ENCODE data around the gene PPP1R15A. TPM values are rescaled to one million over a fixed set of nuclear protein-coding genes. Genes with fewer than 3 reads are reported as not detected.

PPP1R15A gene
- polyA plus RNA-seq, 1 experiment: 43.0 TPM

- Histone ChIP-seq H3K36me3 (ENCODE audit: control insufficient read depth, insufficient read depth, low read length) (peaks cover 16% of the 10 kb centered on the region), H3K4me3 (ENCODE audit: low read depth, low read length) (no peak overlapping the region), H3K27me3 (ENCODE audit: control insufficient read depth, insufficient read depth, low read length) (no peaks in the 10 kb centered on the region)
- DNase-seq (ENCODE audit: low read depth): no peak
- POLR2A ChIA-PET: no interaction called here
- CTCF ChIA-PET: no interaction called here
- no peak for TF ChIP-seq CTCF (IDR thresholded peaks at IDR 0.05; ENCODE audit: insufficient read depth, low read depth, low read length)
These were observed 48.7 kb downstream of the PPP1R15A start for GRCh38 chr19:48920949-48921348.

- ChIA-PET POLR2A (no interaction called here), CTCF (no interaction called here)
- no peak for TF ChIP-seq CTCF (IDR thresholded peaks at IDR 0.05; ENCODE audit: insufficient read depth, low read depth, low read length)
- Histone ChIP-seq H3K4me3 (ENCODE audit: low read depth, low read length) (no peak overlapping the region), H3K27me3 (ENCODE audit: control insufficient read depth, insufficient read depth, low read length) (no peaks in the 10 kb centered on the region), H3K36me3 (ENCODE audit: control insufficient read depth, insufficient read depth, low read length) (peaks cover 16% of the 10 kb centered on the region)
- DNase-seq (ENCODE audit: low read depth): no peak
These were observed 49.7 kb downstream of the PPP1R15A start for GRCh38 chr19:48921721-48922500.

- Histone ChIP-seq H3K4me3 (ENCODE audit: low read depth, low read length) (no peak overlapping the region), H3K27me3 (ENCODE audit: control insufficient read depth, insufficient read depth, low read length) (no peaks in the 10 kb centered on the region), H3K36me3 (ENCODE audit: control insufficient read depth, insufficient read depth, low read length) (peaks cover 16% of the 10 kb centered on the region)
- POLR2A ChIA-PET: no interaction called here
- TF ChIP-seq CTCF (IDR thresholded peaks at IDR 0.05; ENCODE audit: insufficient read depth, low read depth, low read length): no peak
- CTCF ChIA-PET: no interaction called here
- DNase-seq (ENCODE audit: low read depth): no peak
These were observed 50.6 kb downstream of the PPP1R15A start for GRCh38 chr19:48922548-48923490.

GRCh38 chr19:48925240-48925843 is 53.1 kb downstream of the PPP1R15A start:
- ChIA-PET CTCF (interaction anchor here (0.9 to 1.3 kb wide), 2 partner anchors 29 to 68 kb away, joined by 4 read pairs; partner anchors contain the start of genes GYS1 and RUVBL2), POLR2A (interaction anchor here (0.6 kb wide), 3 partner anchors 9 to 27 kb away, joined by 3 to 8 read pairs (median 4); no protein-coding TSS in a partner anchor)
- H3K27me3 ChIP-seq (ENCODE audit: control insufficient read depth, insufficient read depth, low read length): no peaks in the 10 kb centered on the region
- DNase-seq (ENCODE audit: low read depth): peak; percentile 69
- H3K36me3 ChIP-seq (ENCODE audit: control insufficient read depth, insufficient read depth, low read length): peaks cover 8% of the 10 kb centered on the region; the same call in 1 of the 2 replicates
- TF ChIP-seq CTCF (IDR thresholded peaks at IDR 0.05; ENCODE audit: insufficient read depth, low read depth, low read length): no peak
- no peak overlapping the region for H3K4me3 ChIP-seq (ENCODE audit: low read depth, low read length)

Other genes with a start within 250 kb of the PPP1R15A start
- 4.3 and 5.3 TPM in 2 replicates for gene DBP, start 235.0 kb upstream of the PPP1R15A start, polyA plus RNA-seq (2011; rRNA removed)
- gene CA11, start 226.2 kb upstream of the PPP1R15A start, polyA plus RNA-seq (2011; rRNA removed): 3.0 and 3.2 TPM in 2 replicates
- gene NTN5, start 199.4 kb upstream of the PPP1R15A start, polyA plus RNA-seq (2011; rRNA removed): 0.10 and 0.11 TPM in 2 replicates
- gene FUT2, start 176.4 kb upstream of the PPP1R15A start, polyA plus RNA-seq (2011; rRNA removed): not detected in 2 replicates
- 0.86 and 1.5 TPM in 2 replicates for gene MAMSTR, start 152.7 kb upstream of the PPP1R15A start, polyA plus RNA-seq (2011; rRNA removed)
- gene RASIP1, start 131.8 kb upstream of the PPP1R15A start, polyA plus RNA-seq (2011; rRNA removed): 0.76 and 1.1 TPM in 2 replicates
- gene IZUMO1, start 125.5 kb upstream of the PPP1R15A start, polyA plus RNA-seq (2011; rRNA removed): not detected in 2 replicates
- 0.32 and 0.37 TPM in 2 replicates for gene FUT1, start 119.8 kb upstream of the PPP1R15A start, polyA plus RNA-seq (2011; rRNA removed)
- gene FGF21, start 116.9 kb upstream of the PPP1R15A start, polyA plus RNA-seq (2011; rRNA removed): not detected in 2 replicates
- gene BCAT2, start 61.4 kb upstream of the PPP1R15A start, polyA plus RNA-seq (2011; rRNA removed): 32.1 and 52.2 TPM in 2 replicates
- gene HSD17B14, start 35.9 kb upstream of the PPP1R15A start, polyA plus RNA-seq (2011; rRNA removed): 7.4 and 7.6 TPM in 2 replicates
- gene PLEKHA4, start 3.8 kb upstream of the PPP1R15A start, polyA plus RNA-seq (2011; rRNA removed): 3.3 and 5.4 TPM in 2 replicates
- gene TULP2, start 26.3 kb downstream of the PPP1R15A start, polyA plus RNA-seq (2011; rRNA removed): 0.07 and 0.10 TPM in 2 replicates
- 145 and 305 TPM in 2 replicates for gene NUCB1, start 27.9 kb downstream of the PPP1R15A start, polyA plus RNA-seq (2011; rRNA removed)
- gene DHDH, start 61.3 kb downstream of the PPP1R15A start, polyA plus RNA-seq (2011; rRNA removed): not detected in 2 replicates
- 141 and 159 TPM in 2 replicates for gene BAX, start 82.5 kb downstream of the PPP1R15A start, polyA plus RNA-seq (2011; rRNA removed)
- 2,664 and 3,340 TPM in 2 replicates for gene FTL, start 92.9 kb downstream of the PPP1R15A start, polyA plus RNA-seq (2011; rRNA removed)
- gene GYS1, start 120.9 kb downstream of the PPP1R15A start, polyA plus RNA-seq (2011; rRNA removed): 36.0 and 49.7 TPM in 2 replicates
- gene RUVBL2, start 121.5 kb downstream of the PPP1R15A start, polyA plus RNA-seq (2011; rRNA removed): 138 and 221 TPM in 2 replicates
- not detected in 2 replicates for gene LHB, start 144.7 kb downstream of the PPP1R15A start, polyA plus RNA-seq (2011; rRNA removed)
- not detected in 2 replicates for gene CGB3, start 151.9 kb downstream of the PPP1R15A start, polyA plus RNA-seq (2011; rRNA removed)
- gene CGB2, start 159.5 kb downstream of the PPP1R15A start, polyA plus RNA-seq (2011; rRNA removed): not detected in 2 replicates
- gene CGB1, start 164.5 kb downstream of the PPP1R15A start, polyA plus RNA-seq (2011; rRNA removed): not detected in 2 replicates
- not detected in 2 replicates for gene CGB5, start 171.4 kb downstream of the PPP1R15A start, polyA plus RNA-seq (2011; rRNA removed)
- gene CGB8, start 176.7 kb downstream of the PPP1R15A start, polyA plus RNA-seq (2011; rRNA removed): 0.22 TPM in 1 of 2 replicates, not detected in the other
- 0.27 and 0.28 TPM in 2 replicates for gene CGB7, start 185.3 kb downstream of the PPP1R15A start, polyA plus RNA-seq (2011; rRNA removed)
- gene NTF4, start 192.4 kb downstream of the PPP1R15A start, polyA plus RNA-seq (2011; rRNA removed): 0.10 TPM in 1 of 2 replicates, not detected in the other
- gene KCNA7, start 200.3 kb downstream of the PPP1R15A start, polyA plus RNA-seq (2011; rRNA removed): not detected in 2 replicates
- gene SNRNP70, start 213.0 kb downstream of the PPP1R15A start, polyA plus RNA-seq (2011; rRNA removed): 125 and 268 TPM in 2 replicates
- gene LIN7B, start 241.9 kb downstream of the PPP1R15A start, polyA plus RNA-seq (2011; rRNA removed): 6.7 and 9.4 TPM in 2 replicates
- 0.67 and 0.94 TPM in 2 replicates for gene C19orf73, start 246.7 kb downstream of the PPP1R15A start, polyA plus RNA-seq (2011; rRNA removed)
- gene PPFIA3, start 247.1 kb downstream of the PPP1R15A start, polyA plus RNA-seq (2011; rRNA removed): 0.75 and 1.4 TPM in 2 replicates

Measured in BJ (cell line).